H9 (cell line): ENCODE data around the gene KANSL1. TPM values are rescaled to one million over a fixed set of nuclear protein-coding genes. Genes with fewer than 3 reads are reported as not detected.

Experiments
- DNase-seq: peaks from one replicate; pipeline ENCODE4 v3.0.0-alpha.2; 2017
- H2AFZ ChIP-seq: one replicate; pipeline ENCODE4 v1.6.1; 2013; ENCODE audit warnings: mild to moderate bottlenecking, low read length, control low read depth, moderate library complexity
- H2AK5ac ChIP-seq: 2 replicates; pipeline ENCODE4 v1.6.1; 2013; ENCODE audit warnings: low read length, control low read depth, mixed read lengths; ENCODE audit not compliant: insufficient read length
- H2BK120ac ChIP-seq: one replicate; pipeline ENCODE4 v1.6.1; 2013; ENCODE audit warnings: low read depth, mild to moderate bottlenecking, low read length, control low read depth, inconsistent platforms; ENCODE audit not compliant: poor library complexity, severe bottlenecking
- H2BK12ac ChIP-seq: 2 replicates; pipeline ENCODE4 v1.6.1; 2013; ENCODE audit warnings: low read length, control low read depth, mixed read lengths, low read depth; ENCODE audit not compliant: insufficient read length
- H2BK15ac ChIP-seq: 2 replicates; pipeline ENCODE4 v1.6.1; 2013; ENCODE audit warnings: low read depth, low read length, control low read depth
- H2BK20ac ChIP-seq: one replicate; pipeline ENCODE4 v1.6.1; 2013; ENCODE audit warnings: low read depth, mild to moderate bottlenecking, low read length, control low read depth, inconsistent platforms; ENCODE audit not compliant: poor library complexity, severe bottlenecking
- H2BK5ac ChIP-seq: 2 replicates; pipeline ENCODE4 v1.6.1; 2013; ENCODE audit warnings: low read length, control low read depth, mixed read lengths; ENCODE audit not compliant: insufficient read length
- H3K14ac ChIP-seq: 2 replicates; pipeline ENCODE4 v1.6.1; 2013; ENCODE audit warnings: low read length, control low read depth; ENCODE audit not compliant: insufficient read depth
- H3K18ac ChIP-seq: 2 replicates; pipeline ENCODE4 v1.6.1; 2013; ENCODE audit warnings: low read depth, mild to moderate bottlenecking, mixed read lengths, low read length, control low read depth; ENCODE audit not compliant: insufficient read length
- H3K23ac ChIP-seq: 2 replicates; pipeline ENCODE4 v1.6.1; 2013; ENCODE audit warnings: low read length, control low read depth, mixed read lengths, low read depth; ENCODE audit not compliant: insufficient read length
- H3K23me2 ChIP-seq: 2 replicates; pipeline ENCODE4 v1.6.1; 2013; ENCODE audit warnings: low read depth, mild to moderate bottlenecking, mixed read lengths, low read length, control low read depth; ENCODE audit not compliant: insufficient read length, poor library complexity, severe bottlenecking
- H3K27ac ChIP-seq: 2 replicates; pipeline ENCODE4 v1.5.1; 2013; ENCODE audit warnings: low read length, control low read depth, mixed read lengths, low read depth; ENCODE audit not compliant: insufficient read length
- H3K27me3 ChIP-seq: 2 replicates; pipeline ENCODE4 v1.6.1; 2013; ENCODE audit warnings: low read length, control low read depth, inconsistent platforms; ENCODE audit not compliant: insufficient read depth
- H3K4ac ChIP-seq: 2 replicates; pipeline ENCODE4 v1.6.1; 2013; ENCODE audit warnings: low read depth, mild to moderate bottlenecking, control low read depth, inconsistent platforms, low read length, moderate library complexity
- H3K4me1 ChIP-seq: 2 replicates; pipeline ENCODE4 v1.6.1; 2013; ENCODE audit warnings: low read length, control low read depth, inconsistent platforms; ENCODE audit not compliant: insufficient read depth
- H3K4me2 ChIP-seq: 2 replicates; pipeline ENCODE4 v1.6.1; 2013; ENCODE audit warnings: low read length, control low read depth, mixed read lengths; ENCODE audit not compliant: insufficient read length, insufficient read depth
- H3K56ac ChIP-seq: 2 replicates; pipeline ENCODE4 v1.6.1; 2013; ENCODE audit warnings: low read depth, mild to moderate bottlenecking, mixed read lengths, low read length, control low read depth; ENCODE audit not compliant: insufficient read length
- H3K79me1 ChIP-seq: 2 replicates; pipeline ENCODE4 v1.6.1; 2013; ENCODE audit warnings: low read depth, mild to moderate bottlenecking, moderate library complexity, low read length, control low read depth, inconsistent platforms; ENCODE audit not compliant: insufficient read depth, poor library complexity, severe bottlenecking
- H3K79me2 ChIP-seq: 2 replicates; pipeline ENCODE4 v1.6.1; 2013; ENCODE audit warnings: low read length, control low read depth, inconsistent platforms; ENCODE audit not compliant: insufficient read depth
- H3K9ac ChIP-seq: 2 replicates; pipeline ENCODE4 v1.6.1; 2013; ENCODE audit warnings: low read length, control low read depth, mixed read lengths; ENCODE audit not compliant: insufficient read length; ENCODE audit errors: extremely low read depth
- H3K9me3 ChIP-seq: one replicate; pipeline ENCODE4 v1.6.1; 2013; ENCODE audit warnings: low read depth, low read length, inconsistent platforms; ENCODE audit not compliant: control insufficient read depth
- H3T11ph ChIP-seq: one replicate; pipeline ENCODE4 v1.6.1; 2013; ENCODE audit warnings: mild to moderate bottlenecking, low read length, control low read depth, inconsistent platforms
- H4K20me1 ChIP-seq: one replicate; pipeline ENCODE4 v1.6.1; 2013; ENCODE audit not compliant: control insufficient read depth, insufficient read length, insufficient read depth
- H4K5ac ChIP-seq: 2 replicates; pipeline ENCODE4 v1.6.1; 2013; ENCODE audit warnings: low read depth, mild to moderate bottlenecking, mixed read lengths, low read length, control low read depth; ENCODE audit not compliant: insufficient read length
- H4K8ac ChIP-seq: replicated peaks from 2 replicates; pipeline ENCODE4 v1.6.1; 2013; ENCODE audit warnings: low read length, control low read depth, mixed read lengths, low read depth; ENCODE audit not compliant: insufficient read length
- H4K91ac ChIP-seq: 2 replicates; pipeline ENCODE4 v1.6.1; 2013; ENCODE audit warnings: low read depth, mild to moderate bottlenecking, moderate library complexity, mixed read lengths, low read length, control low read depth; ENCODE audit not compliant: insufficient read length
- H3K27ac Mint-ChIP-seq, 3 experiments: 2 replicates in 2 of 3; 3 replicates in 1 of 3; pipeline ENCODE4 v1.8.0; 2020 to 2021; ENCODE audit warnings: mixed read lengths in 3 of 3, mild to moderate bottlenecking in 1 of 3, moderate library complexity in 1 of 3
- H3K27me3 Mint-ChIP-seq: 2 replicates; pipeline ENCODE4 v1.8.0; 2021; ENCODE audit warnings: low read depth, mild to moderate bottlenecking, moderate library complexity, mixed read lengths
- H3K36me3 Mint-ChIP-seq, 3 experiments: 2 replicates in 2 of 3; 3 replicates in 1 of 3; pipeline ENCODE4 v1.8.0; 2020 to 2021; ENCODE audit warnings: low read depth in 3 of 3, mixed read lengths in 3 of 3; ENCODE audit not compliant: insufficient read depth in 1 of 3
- H3K4me1 Mint-ChIP-seq, 2 experiments: 2 replicates each; pipeline ENCODE4 v1.8.0; 2020; ENCODE audit warnings: mixed read lengths in 2 of 2
- H3K4me3 Mint-ChIP-seq, 2 experiments: 2 replicates in 1 of 2; 3 replicates in 1 of 2; pipeline ENCODE4 v1.8.0; 2020 to 2021; ENCODE audit warnings: mild to moderate bottlenecking in 2 of 2, mixed read lengths in 2 of 2, moderate library complexity in 1 of 2
- H3K9me3 Mint-ChIP-seq, 2 experiments: 2 replicates in 1 of 2; 3 replicates in 1 of 2; pipeline ENCODE4 v1.8.0; 2020; ENCODE audit warnings: mild to moderate bottlenecking in 2 of 2, mixed read lengths in 2 of 2, moderate library complexity in 1 of 2
- WGBS: extraction: QIAGEN DNeasy Blood & Tissue Kit; methylation state at CpG from one replicate; pipeline ENCODE4 v1.1.7; 2013; ENCODE audit warnings: missing lambda C conversion rate, low lambda C conversion rate, mixed read lengths; ENCODE audit not compliant: insufficient read length; ENCODE audit errors: extremely low coverage; 5-methylcytosine and 5-hydroxymethylcytosine counted together
- total RNA-seq: library from RNA; stranded (reverse); gene quantifications from 2 replicates; pipeline ENCODE4 v1.2.1, GENCODE V29; 2021
- TF ChIP-seq, protein P1 (sequence below): fragments of 200-600 bp; sonication (generic); conservative IDR thresholded peaks from 3 replicates; pipeline ENCODE4 v1.8.0; 2021; ENCODE audit warnings: antibody characterized with exemption, mild to moderate bottlenecking

The KANSL1 gene
- total RNA-seq, 1 experiment from 2014 or later: 114 TPM

DNA sequence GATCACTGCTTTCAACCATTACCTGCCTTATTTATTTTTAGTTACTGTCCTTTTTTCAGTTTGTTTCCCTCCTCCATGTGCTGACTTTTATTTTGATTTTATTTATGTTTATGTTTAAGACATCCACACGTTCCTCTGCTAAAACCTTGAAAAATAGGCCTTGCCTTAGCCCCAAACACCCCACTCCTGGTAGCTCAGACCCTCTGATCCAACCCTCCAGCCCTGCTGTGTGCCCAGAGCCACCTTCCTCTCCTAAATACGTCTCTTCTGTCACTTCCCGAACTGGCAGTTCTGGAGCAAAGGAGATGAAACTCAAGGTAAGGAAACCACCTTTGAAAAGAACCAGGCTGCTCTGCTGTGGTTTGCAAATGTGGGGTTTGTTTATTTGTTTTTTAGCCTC, 203.5 kb downstream of the KANSL1 start:
- Histone ChIP-seq H3K23me2 (no peaks in the 10 kb centered on the region), H3K79me1 (no peaks in the 10 kb centered on the region), H3K9ac (no peak overlapping the region), H4K20me1 (no peaks in the 10 kb centered on the region), H3K23ac (no peak overlapping the region), H3K27ac (no peak overlapping the region), H2AK5ac (no peak overlapping the region), H2BK12ac (no peak overlapping the region), H3T11ph (no peak overlapping the region), H2BK20ac (no peak overlapping the region), H3K4me1 (no peaks in the 10 kb centered on the region), H3K9me3 (no peaks in the 10 kb centered on the region), H2BK5ac (no peak overlapping the region), H2BK120ac (no peak overlapping the region), H3K27me3 (no peaks in the 10 kb centered on the region), H2AFZ (no peak overlapping the region), H4K5ac (no peak overlapping the region), H3K4me2 (no peak overlapping the region), H3K79me2 (no peaks in the 10 kb centered on the region), H3K14ac (no peak overlapping the region), H3K4ac (no peak overlapping the region), H2BK15ac (no peak overlapping the region), H3K18ac (no peak overlapping the region), H4K8ac (no peak overlapping the region), H3K56ac (no peak overlapping the region), H4K91ac (no peak overlapping the region)
- no CpG with 5 or more reads among the region's 3 CpGs for WGBS
- no peak overlapping the region for H3K4me3 Mint-ChIP-seq
- no peak for DNase-seq
- no peaks in the 10 kb centered on the region for H3K36me3 Mint-ChIP-seq
- peaks cover 9 to 13% of the 10 kb centered on the region in 2 experiments for H3K4me1 Mint-ChIP-seq
- H3K27ac Mint-ChIP-seq: no peak overlapping the region; a peak in 1 of 7 replicates
- peaks cover 4 to 7% of the 10 kb centered on the region in 2 experiments; a peak in 3 of 5 replicates for H3K9me3 Mint-ChIP-seq
- peaks cover 4% of the 10 kb centered on the region; the same call in 1 of the 2 replicates for H3K27me3 Mint-ChIP-seq
- TF ChIP-seq, protein P1, sequence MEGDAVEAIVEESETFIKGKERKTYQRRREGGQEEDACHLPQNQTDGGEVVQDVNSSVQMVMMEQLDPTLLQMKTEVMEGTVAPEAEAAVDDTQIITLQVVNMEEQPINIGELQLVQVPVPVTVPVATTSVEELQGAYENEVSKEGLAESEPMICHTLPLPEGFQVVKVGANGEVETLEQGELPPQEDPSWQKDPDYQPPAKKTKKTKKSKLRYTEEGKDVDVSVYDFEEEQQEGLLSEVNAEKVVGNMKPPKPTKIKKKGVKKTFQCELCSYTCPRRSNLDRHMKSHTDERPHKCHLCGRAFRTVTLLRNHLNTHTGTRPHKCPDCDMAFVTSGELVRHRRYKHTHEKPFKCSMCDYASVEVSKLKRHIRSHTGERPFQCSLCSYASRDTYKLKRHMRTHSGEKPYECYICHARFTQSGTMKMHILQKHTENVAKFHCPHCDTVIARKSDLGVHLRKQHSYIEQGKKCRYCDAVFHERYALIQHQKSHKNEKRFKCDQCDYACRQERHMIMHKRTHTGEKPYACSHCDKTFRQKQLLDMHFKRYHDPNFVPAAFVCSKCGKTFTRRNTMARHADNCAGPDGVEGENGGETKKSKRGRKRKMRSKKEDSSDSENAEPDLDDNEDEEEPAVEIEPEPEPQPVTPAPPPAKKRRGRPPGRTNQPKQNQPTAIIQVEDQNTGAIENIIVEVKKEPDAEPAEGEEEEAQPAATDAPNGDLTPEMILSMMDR: no peak
